HG03039 (cell line): ENCODE measurements around the gene PDZRN3.

Source experiments
- ATAC-seq: cut with Tn5 transposase; IDR thresholded peaks from one replicate; pipeline ENCODE4 v1.9.1; 2021; ENCODE audit warnings: mild to moderate bottlenecking, moderate library complexity; ENCODE audit not compliant: unreplicated experiment

The PDZRN3 gene

DNA sequence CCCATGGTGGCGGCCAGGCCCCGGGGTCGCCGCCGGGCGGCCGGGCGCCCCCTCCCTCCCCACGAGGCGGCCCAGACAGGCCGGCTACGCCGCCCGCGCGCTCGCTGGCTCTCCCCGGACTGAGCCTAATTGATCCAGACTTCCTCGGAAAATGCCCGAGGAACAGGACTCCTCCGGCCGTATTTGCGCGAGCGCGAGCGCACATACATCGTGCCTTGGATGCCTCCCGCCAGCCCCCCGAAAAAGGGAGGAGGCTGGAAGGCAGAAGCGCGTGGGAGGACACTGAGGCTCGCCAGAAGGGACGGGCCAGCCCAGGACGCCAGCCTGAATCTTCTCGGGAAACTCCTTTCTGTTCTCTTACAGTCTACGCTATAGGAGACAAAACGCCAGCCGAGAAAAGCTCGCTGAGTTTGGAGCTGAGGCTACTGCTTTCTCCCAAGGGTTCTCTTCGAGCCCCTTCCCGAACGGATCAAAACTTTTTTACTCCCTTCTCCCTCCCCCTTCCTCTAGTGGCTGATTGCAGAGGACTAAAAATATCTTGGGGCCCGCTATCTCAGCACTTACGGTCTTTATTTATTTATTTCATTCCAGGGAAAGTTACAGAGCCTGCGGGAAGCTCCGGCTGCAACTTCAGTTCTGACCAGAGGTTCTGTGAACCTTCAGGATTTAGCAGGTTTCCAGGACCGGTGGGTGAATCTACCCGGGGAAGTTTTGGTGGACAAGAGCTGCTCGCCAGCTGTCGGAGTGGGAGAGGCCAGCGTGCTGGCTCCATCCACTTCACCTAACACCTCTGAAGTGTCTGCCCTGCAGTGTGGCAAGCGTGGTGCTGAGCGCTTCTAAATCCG lies at the start of gene PDZRN3:
PDZRN3 (minus strand) TSS at position 121 of the 845 bp plus-strand sequence.
- ATAC-seq, result no peak

GRCh38 chr3:73674280-73674679 lies 49.5 kb upstream of the PDZRN3 start:
- ATAC-seq, result no peak

DNA sequence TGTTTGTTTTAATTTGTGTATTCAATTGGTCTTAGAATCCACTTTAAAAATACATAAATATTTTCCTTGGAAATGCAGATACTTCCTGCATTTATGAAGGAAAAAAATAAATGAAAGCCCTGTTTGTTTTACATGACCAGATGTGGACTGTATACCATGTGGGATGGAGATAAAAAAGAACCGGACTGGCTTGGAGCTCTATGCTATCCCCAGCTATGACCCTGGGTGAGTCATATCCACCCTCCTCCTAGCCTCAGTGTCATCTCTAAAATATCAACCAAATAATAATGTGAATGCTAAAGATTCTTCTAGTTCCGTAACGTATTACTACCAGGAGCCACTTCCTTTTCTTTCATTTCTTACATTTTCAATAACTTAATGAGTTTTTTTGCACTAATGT lies 44.5 kb upstream of the PDZRN3 start:
- no peak for ATAC-seq

DNA sequence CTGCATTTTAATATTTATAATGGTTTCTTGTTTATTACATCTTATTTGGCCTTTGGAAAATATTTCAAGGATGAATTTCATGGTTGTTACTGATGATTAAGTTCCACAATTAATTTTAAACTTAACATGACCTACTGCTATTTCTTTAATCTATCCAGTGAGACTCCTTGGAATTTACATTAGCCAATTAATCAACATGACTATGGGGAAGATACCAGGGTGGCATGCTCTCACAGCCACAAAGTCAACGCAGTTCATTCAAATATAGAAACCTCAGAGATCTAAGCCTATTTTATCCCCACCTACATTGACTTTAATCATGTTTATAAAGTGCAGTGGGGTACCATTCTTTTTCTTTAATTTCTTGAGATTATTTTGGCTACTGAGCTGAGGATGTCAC lies 43.6 kb upstream of the PDZRN3 start:
- ATAC-seq, result no peak

GRCh38 chr3:73667889-73668288 lies 43.1 kb upstream of the PDZRN3 start:
- ATAC-seq, result no peak

- ATAC-seq, result no peak
These were observed 40.5 kb upstream of the PDZRN3 start for GRCh38 chr3:73665286-73665685.

DNA sequence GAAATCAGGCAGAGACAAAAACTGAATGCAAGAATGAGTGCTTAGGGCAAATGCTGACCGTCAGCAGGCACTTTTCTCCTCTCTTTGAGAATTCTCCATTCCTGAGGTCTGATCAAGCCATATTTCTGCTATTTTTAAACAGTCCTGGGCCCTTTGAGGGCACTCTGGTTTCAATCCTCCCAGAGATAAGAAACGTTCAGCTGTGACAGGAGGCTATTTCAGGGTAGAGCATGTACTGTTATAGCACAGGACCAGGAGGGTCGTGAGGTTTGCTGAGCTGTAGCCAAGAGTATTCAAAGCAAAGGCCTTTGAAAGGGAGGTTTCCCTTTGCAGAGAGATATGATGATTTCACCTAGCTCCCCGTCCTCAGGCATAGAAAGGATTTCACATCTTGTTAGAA lies 39.6 kb upstream of the PDZRN3 start:
- ATAC-seq, result no peak

GRCh38 chr3:73663495-73663894 lies 38.8 kb upstream of the PDZRN3 start:
- ATAC-seq, result no peak

DNA sequence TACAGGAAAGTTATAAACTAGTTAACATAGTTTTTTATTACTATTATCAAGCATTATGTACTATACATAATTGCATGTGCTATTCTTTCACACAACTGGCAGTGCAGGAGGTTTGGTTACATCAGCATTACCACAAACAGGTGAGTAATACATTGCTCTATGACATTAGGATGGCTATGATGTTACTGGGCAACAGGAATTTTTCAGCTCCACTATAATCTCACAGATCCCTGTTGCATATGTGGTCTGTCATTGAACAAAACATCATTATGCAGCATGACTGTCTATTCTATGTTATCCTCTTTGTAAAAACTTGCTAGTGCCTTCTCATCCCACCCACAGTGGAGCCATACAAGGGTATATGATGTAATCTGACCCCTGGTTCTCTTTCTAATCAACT lies 36.5 kb upstream of the PDZRN3 start:
- no peak for ATAC-seq

GRCh38 chr3:73658227-73658626 lies 33.5 kb upstream of the PDZRN3 start:
- no peak for ATAC-seq

- no peak for ATAC-seq
These were observed 32.4 kb upstream of the PDZRN3 start for GRCh38 chr3:73657186-73657585.

- ATAC-seq, result no peak
These were observed 31.6 kb upstream of the PDZRN3 start for GRCh38 chr3:73656241-73656890.

DNA sequence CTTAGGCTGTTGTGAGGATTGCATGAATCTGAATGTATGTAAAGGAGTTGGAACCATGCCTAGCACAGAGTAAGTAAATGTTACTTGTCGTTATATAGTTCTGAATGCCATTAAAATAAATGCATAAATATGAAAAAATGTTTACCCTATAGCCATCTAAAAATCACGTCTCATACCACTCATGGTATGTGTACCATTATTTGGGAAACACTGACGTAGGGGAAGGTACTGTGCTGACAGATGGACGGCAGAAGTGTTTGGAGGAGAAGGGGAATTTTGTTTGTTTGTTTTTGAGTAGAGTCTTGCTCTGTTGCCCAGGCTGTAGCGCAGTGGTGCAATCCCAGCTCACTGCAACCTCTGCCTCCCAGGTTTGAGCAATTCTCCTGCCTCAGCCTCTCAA lies 30.5 kb upstream of the PDZRN3 start:
- ATAC-seq, result no peak

DNA sequence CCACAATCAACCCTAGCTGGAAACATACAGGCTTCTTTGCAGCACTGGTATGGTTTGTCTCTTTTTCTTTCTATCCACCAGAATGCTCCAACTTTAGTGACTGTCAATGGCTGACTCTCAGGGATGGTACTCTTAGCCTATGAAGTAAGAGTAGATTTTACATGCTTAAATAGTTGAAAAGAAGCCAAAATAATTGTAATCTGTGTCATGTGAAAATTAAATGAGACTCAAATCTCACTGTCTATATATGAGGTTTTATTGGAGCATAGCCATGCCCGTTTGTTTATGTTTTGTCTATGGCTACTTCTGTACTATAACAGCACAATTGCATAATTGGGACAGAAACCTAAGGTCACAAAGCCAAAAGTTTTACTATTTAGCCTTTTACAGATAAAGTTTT lies 29.1 kb upstream of the PDZRN3 start:
- no peak for ATAC-seq

GRCh38 chr3:73653351-73653750 lies 28.6 kb upstream of the PDZRN3 start:
- no peak for ATAC-seq

- no peak for ATAC-seq
These were observed 28.2 kb upstream of the PDZRN3 start for GRCh38 chr3:73652896-73653295.

GRCh38 chr3:73637042-73637441 lies 12.3 kb upstream of the PDZRN3 start:
- ATAC-seq, result no peak

- no peak for ATAC-seq
These were observed 10.5 kb upstream of the PDZRN3 start for GRCh38 chr3:73635254-73635653.

- no peak for ATAC-seq
These were observed 9.2 kb upstream of the PDZRN3 start for GRCh38 chr3:73633916-73634344.

- no peak for ATAC-seq
These were observed 8.7 kb upstream of the PDZRN3 start for GRCh38 chr3:73633453-73633852.

DNA sequence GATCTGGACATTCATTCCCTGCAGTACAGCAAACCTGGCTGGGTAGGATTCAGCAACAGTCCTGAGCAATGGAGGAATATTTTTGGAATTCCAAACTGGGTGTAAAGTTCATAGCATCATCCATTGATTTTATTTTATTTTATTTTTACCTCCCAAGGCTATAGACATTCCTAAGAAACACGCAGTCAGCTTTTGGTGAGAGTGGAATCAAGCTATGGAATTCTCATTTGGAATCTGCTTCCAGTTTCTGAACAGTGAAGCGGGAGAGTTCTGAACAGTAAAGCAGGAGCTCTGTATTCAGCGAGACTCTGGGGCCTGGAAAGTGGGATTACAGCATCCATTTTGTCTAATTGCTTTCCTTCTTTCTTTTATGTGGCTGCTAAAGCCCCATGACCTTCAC lies 1.4 kb upstream of the PDZRN3 start:
- ATAC-seq, result no peak

- ATAC-seq, result no peak
These were observed 522 bp downstream of the PDZRN3 start for GRCh38 chr3:73624017-73624820.
